22Rv1 (cell line): ENCODE measurements around the gene OR10H1.

Source experiments
- CTCF ChIP-seq: fragments of 450-650 bp; IDR thresholded peaks from 2 replicates; pipeline ENCODE4 v1.5.1; 2017; ENCODE audit warnings: mild to moderate bottlenecking
- ZFX ChIP-seq: fragments of 450-650 bp; IDR thresholded peaks from 2 replicates; pipeline ENCODE4 v1.6.1; 2017; ENCODE audit warnings: antibody characterized with exemption, borderline replicate concordance

GRCh38 chr19:15841875-15842569 lies 26.6 kb upstream of the OR10H1 start:
- no peak for TF ChIP-seq ZFX
- TF ChIP-seq CTCF = peak; percentile 39
